CD14-positive monocyte (primary cell): ENCODE results near the gene LRRFIP1. TPM values are rescaled to one million over a fixed set of nuclear protein-coding genes. Genes with fewer than 3 reads are reported as not detected.

Experiments used
- DNase-seq, 3 donors: peaks; one replicate each; pipeline ENCODE4 v3.0.0-alpha.2; 2011 to 2022
- H2AFZ ChIP-seq: 2 replicates; pipeline ENCODE4 v1.6.0; 2012; ENCODE audit warnings: mild to moderate bottlenecking, low read depth, low read length, inconsistent platforms; ENCODE audit not compliant: insufficient read depth, poor library complexity, severe bottlenecking
- H3K27ac ChIP-seq, 2 donors: 1 replicate in 1 of 2; 2 replicates in 1 of 2; pipeline ENCODE4 v1.5.1; 2012 to 2013; ENCODE audit warnings: low read length in 2 of 2, control low read depth in 1 of 2, inconsistent platforms in 1 of 2, low read depth in 1 of 2, mild to moderate bottlenecking in 1 of 2
- H3K27me3 ChIP-seq, 2 donors: one replicate each; pipeline versions ENCODE4 v1.6.0 to v1.6.1; 2011 to 2013; ENCODE audit warnings: low read length in 2 of 2; ENCODE audit not compliant: control insufficient read depth in 2 of 2, insufficient read depth in 2 of 2
- H3K36me3 ChIP-seq, 2 donors: replicated peaks in 1 of 2; 1 replicate in 1 of 2; 2 replicates in 1 of 2; pipeline versions ENCODE4 v1.5.1 to v1.6.1; 2012 to 2013; ENCODE audit warnings: low read length in 2 of 2, control low read depth in 1 of 2, inconsistent platforms in 1 of 2, mild to moderate bottlenecking in 1 of 2; ENCODE audit not compliant: insufficient read depth in 2 of 2, control insufficient read depth in 1 of 2
- H3K4me1 ChIP-seq, 2 donors: 1 replicate in 1 of 2; 2 replicates in 1 of 2; pipeline versions ENCODE4 v1.5.1 to v1.6.1; 2012 to 2013; ENCODE audit warnings: low read length in 2 of 2, control low read depth in 1 of 2, inconsistent platforms in 1 of 2, mild to moderate bottlenecking in 1 of 2, moderate library complexity in 1 of 2; ENCODE audit not compliant: insufficient read depth in 2 of 2, control insufficient read depth in 1 of 2
- H3K4me2 ChIP-seq: replicated peaks from 2 replicates; pipeline ENCODE3; 2012; ENCODE audit warnings: low read length, moderate library complexity, mild to moderate bottlenecking; ENCODE audit not compliant: poor library complexity, severe bottlenecking; ENCODE audit errors: extremely low read depth
- H3K4me3 ChIP-seq, 3 experiments: fragments of 200-600 bp in 1 of 3; sonication (generic) in 1 of 3; replicated peaks in 1 of 3; 1 replicate in 2 of 3; 2 replicates in 1 of 3; pipeline ENCODE4 v1.5.1; 2011 to 2013; ENCODE audit warnings: low read length in 3 of 3, mild to moderate bottlenecking in 3 of 3, control low read depth in 2 of 3, low read depth in 2 of 3, inconsistent platforms in 1 of 3, moderate library complexity in 1 of 3
- H3K79me2 ChIP-seq: 2 replicates; pipeline ENCODE4 v1.6.0; 2012; ENCODE audit warnings: mild to moderate bottlenecking, control low read depth, inconsistent platforms, low read length, moderate library complexity; ENCODE audit not compliant: insufficient read depth
- H3K9ac ChIP-seq: 2 replicates; pipeline ENCODE4 v1.6.0; 2017; ENCODE audit warnings: low read length, mild to moderate bottlenecking; ENCODE audit not compliant: insufficient read depth, poor library complexity, severe bottlenecking
- H3K9me3 ChIP-seq, 2 donors: replicated peaks in 1 of 2; 1 replicate in 1 of 2; 2 replicates in 1 of 2; pipeline versions ENCODE4 v1.5.1 to v1.6.1; 2012 to 2013; ENCODE audit warnings: low read length in 2 of 2, control low read depth in 1 of 2; ENCODE audit not compliant: control insufficient read depth in 1 of 2, insufficient read depth in 1 of 2
- H4K20me1 ChIP-seq: 2 replicates; pipeline ENCODE4 v1.6.0; 2012; ENCODE audit warnings: mild to moderate bottlenecking, low read length, control low read depth, moderate library complexity; ENCODE audit not compliant: insufficient read depth
- H3K27ac Mint-ChIP-seq, 7 donors: one replicate each; pipeline ENCODE4 v1.8.0; 2020; ENCODE audit warnings: mild to moderate bottlenecking in 7 of 7, mixed read lengths in 7 of 7, moderate library complexity in 6 of 7, inconsistent platforms in 2 of 7
- H3K27me3 Mint-ChIP-seq, 3 donors: one replicate each; pipeline ENCODE4 v1.8.0; 2021 to 2022; ENCODE audit warnings: low read depth in 3 of 3, mild to moderate bottlenecking in 3 of 3, mixed read lengths in 3 of 3, moderate library complexity in 3 of 3, inconsistent platforms in 1 of 3
- H3K36me3 Mint-ChIP-seq, 2 donors: one replicate each; pipeline ENCODE4 v1.8.0; 2020; ENCODE audit warnings: mixed read lengths in 2 of 2, inconsistent platforms in 1 of 2, mild to moderate bottlenecking in 1 of 2
- H3K4me1 Mint-ChIP-seq: one replicate; pipeline ENCODE4 v1.8.0; 2020; ENCODE audit warnings: mild to moderate bottlenecking, mixed read lengths
- H3K4me3 Mint-ChIP-seq, 2 donors: one replicate each; pipeline ENCODE4 v1.8.0; 2020; ENCODE audit warnings: mild to moderate bottlenecking in 2 of 2, mixed read lengths in 2 of 2, moderate library complexity in 1 of 2
- H3K9me3 Mint-ChIP-seq, 7 donors: one replicate each; pipeline ENCODE4 v1.8.0; 2020 to 2022; ENCODE audit warnings: mixed read lengths in 7 of 7, mild to moderate bottlenecking in 6 of 7, moderate library complexity in 6 of 7, inconsistent platforms in 2 of 7
- CTCF ChIP-seq: fragments of 200-600 bp; IDR thresholded peaks from one replicate; pipeline ENCODE4 v1.8.0; 2022; ENCODE audit warnings: antibody characterized with exemption, mild to moderate bottlenecking
- WGBS: methylation state at CpG from one replicate; pipeline ENCODE4 v1.1.5; 2013; ENCODE audit warnings: missing lambda C conversion rate; ENCODE audit not compliant: insufficient coverage; 5-methylcytosine and 5-hydroxymethylcytosine counted together
- intact Hi-C, 2 donors: fragments of 100-400 bp; cut with micrococcal nuclease; formaldehyde crosslinking; loops; one replicate each; pipeline versions ENCODE4 v1.15.0 to v1.15.1; 2023
- polyA plus RNA-seq, 3 donors: library from polyadenylated mRNA; depleted of rRNA in 1 of 3; unstranded in 2 of 3; stranded (reverse) in 1 of 3; fragments of 300-500 nt in 2 of 3; fragments of >200 nt in 1 of 3; fragmentation: Illumina TruSeq in 2 of 3; gene quantifications; 1 replicate in 2 of 3; 2 replicates in 1 of 3; pipeline ENCODE4 v1.2.3, GENCODE V29; 2012 to 2021

The LRRFIP1 gene
- polyA plus RNA-seq, 3 donors: 67.3 to 148 (median 98.3) TPM

- Histone ChIP-seq H3K27ac (peak overlapping the region; percentile 2 to 61), H2AFZ (no peak overlapping the region), H3K36me3 (peaks cover 45 to 77% of the 10 kb centered on the region in 2 donors), H3K4me1 (peaks cover 14 to 20% of the 10 kb centered on the region in 2 donors), H3K4me3 (no peak overlapping the region), H3K27me3 (no peaks in the 10 kb centered on the region), H3K9ac (no peak overlapping the region), H3K9me3 (no peaks in the 10 kb centered on the region), H3K4me2 (peak overlapping the region; percentile 6), H3K79me2 (peaks cover 100% of the 10 kb centered on the region), H4K20me1 (peaks cover 100% of the 10 kb centered on the region)
- intact Hi-C loops: no loop called here
- Mint-ChIP-seq H3K27ac (peak overlapping the region; percentile 37 to 84 (median 60)), H3K4me3 (peak overlapping the region; percentile 24 to 59), H3K36me3 (peaks cover 66 to 83% of the 10 kb centered on the region in 2 donors), H3K27me3 (no peaks in the 10 kb centered on the region), H3K9me3 (no peaks in the 10 kb centered on the region), H3K4me1 (peaks cover 38% of the 10 kb centered on the region)
- no peak for TF ChIP-seq CTCF
- 5% methylated on average over 7 of the region's 13 CpGs for WGBS
- DNase-seq: no peak
Measured at GRCh38 chr2:237715459-237715947, 88.1 kb downstream of the LRRFIP1 start.

- no peak overlapping the region for H3K4me3 ChIP-seq
- H3K4me1 ChIP-seq: peaks cover 14 to 20% of the 10 kb centered on the region in 2 donors
- no peak for DNase-seq
- H3K36me3 ChIP-seq: peaks cover 45 to 77% of the 10 kb centered on the region in 2 donors
- H3K9me3 ChIP-seq: no peaks in the 10 kb centered on the region
- Mint-ChIP-seq H3K27me3 (no peaks in the 10 kb centered on the region), H3K27ac (peak overlapping the region in 6 of 7 donors; percentile 21 to 70 (median 54)), H3K36me3 (peaks cover 66 to 83% of the 10 kb centered on the region in 2 donors), H3K9me3 (no peaks in the 10 kb centered on the region), H3K4me3 (no peak overlapping the region), H3K4me1 (peaks cover 40% of the 10 kb centered on the region)
- peaks cover 100% of the 10 kb centered on the region for H3K79me2 ChIP-seq
- no peak overlapping the region for H3K4me2 ChIP-seq
- H3K9ac ChIP-seq: no peak overlapping the region
- no peak overlapping the region for H2AFZ ChIP-seq
- intact Hi-C loops: no loop called here
- H3K27me3 ChIP-seq: no peaks in the 10 kb centered on the region
- TF ChIP-seq CTCF: no peak
- H4K20me1 ChIP-seq: peaks cover 100% of the 10 kb centered on the region
- H3K27ac ChIP-seq: no peak overlapping the region
Measured at GRCh38 chr2:237716011-237716410, 88.6 kb downstream of the LRRFIP1 start.
